GM23338 (cell line): ENCODE data around the gene RIC3. TPM values are rescaled to one million over a fixed set of nuclear protein-coding genes. Genes with fewer than 3 reads are reported as not detected.

Experiments
- ATAC-seq: fragments of 200-7000 bp; cut with Tn5 transposase; 3 replicates; pipeline ENCODE4 v1.9.1; 2020
- DNase-seq: peaks from one replicate; pipeline ENCODE4 v3.0.0-alpha.2; 2015; ENCODE audit warnings: low spot score
- H2AFZ ChIP-seq: fragments of 200-600 bp; sonication (generic); 2 replicates; pipeline ENCODE4 v1.8.0; 2016; ENCODE audit warnings: antibody characterized with exemption, mild to moderate bottlenecking, moderate library complexity
- H3F3A ChIP-seq: fragments of 200-600 bp; sonication (generic); replicated peaks from 2 replicates; pipeline ENCODE4 v1.8.0; 2017; ENCODE audit warnings: antibody characterized with exemption, mixed run types, low read depth
- H3K27ac ChIP-seq: fragments of 200-600 bp; sonication (generic); 2 replicates; pipeline ENCODE4 v1.6.1; 2016; ENCODE audit warnings: low read depth
- H3K27me3 ChIP-seq: fragments of 200-600 bp; sonication (generic); 2 replicates; pipeline ENCODE4 v1.8.0; 2016; ENCODE audit warnings: mild to moderate bottlenecking, mixed run types, moderate library complexity; ENCODE audit not compliant: insufficient read depth
- H3K36me3 ChIP-seq: fragments of 200-600 bp; sonication (generic); 2 replicates; pipeline ENCODE4 v1.8.0; 2016; ENCODE audit warnings: mild to moderate bottlenecking; ENCODE audit not compliant: insufficient read depth
- H3K4me1 ChIP-seq: fragments of 200-600 bp; sonication (generic); 2 replicates; pipeline ENCODE4 v1.8.0; 2016; ENCODE audit warnings: mild to moderate bottlenecking, moderate library complexity; ENCODE audit not compliant: insufficient read depth
- H3K4me2 ChIP-seq: fragments of 200-600 bp; sonication (generic); 2 replicates; pipeline ENCODE4 v1.7.1; 2017; ENCODE audit warnings: mixed run types
- H3K4me3 ChIP-seq: fragments of 200-600 bp; sonication (generic); 2 replicates; pipeline ENCODE4 v1.6.1; 2016; ENCODE audit warnings: mixed run types
- H3K79me2 ChIP-seq: fragments of 200-600 bp; sonication (generic); replicated peaks from 2 replicates; pipeline ENCODE4 v1.8.0; 2017; ENCODE audit warnings: mild to moderate bottlenecking; ENCODE audit not compliant: insufficient read depth
- H3K9me2 ChIP-seq: fragments of 200-600 bp; sonication (generic); 2 replicates; pipeline ENCODE4 v1.8.0; 2017; ENCODE audit not compliant: insufficient read depth
- H4K20me1 ChIP-seq: fragments of 200-600 bp; sonication (generic); replicated peaks from 2 replicates; pipeline ENCODE4 v1.8.0; 2017; ENCODE audit warnings: mild to moderate bottlenecking; ENCODE audit not compliant: insufficient read depth
- H3K27ac Mint-ChIP-seq: 2 replicates; pipeline ENCODE4 v1.8.0; 2020; ENCODE audit warnings: inconsistent platforms, mild to moderate bottlenecking, moderate library complexity, mixed read lengths
- H3K27me3 Mint-ChIP-seq: 3 replicates; pipeline ENCODE4 v1.8.0; 2022; ENCODE audit warnings: low read depth, mild to moderate bottlenecking, moderate library complexity, mixed read lengths, inconsistent platforms; ENCODE audit not compliant: insufficient read depth, poor library complexity
- H3K36me3 Mint-ChIP-seq: 3 replicates; pipeline ENCODE4 v1.8.0; 2021; ENCODE audit warnings: low read depth, mild to moderate bottlenecking, inconsistent platforms, moderate library complexity, mixed read lengths
- H3K4me1 Mint-ChIP-seq: 3 replicates; pipeline ENCODE4 v1.8.0; 2020; ENCODE audit warnings: mild to moderate bottlenecking, inconsistent platforms, mixed read lengths
- H3K4me3 Mint-ChIP-seq: 3 replicates; pipeline ENCODE4 v1.8.0; 2021; ENCODE audit warnings: moderate library complexity, mild to moderate bottlenecking, inconsistent platforms, mixed read lengths
- H3K9me3 Mint-ChIP-seq: 3 replicates; pipeline ENCODE4 v1.8.0; 2020; ENCODE audit warnings: moderate library complexity, mild to moderate bottlenecking, inconsistent platforms, mixed read lengths
- CTCF ChIP-seq, 2 experiments: fragments of 200-600 bp in 1 of 2; sonication (generic) in 1 of 2; conservative IDR thresholded peaks; 2 replicates each; pipeline versions ENCODE4 v1.5.1 to v1.6.1; 2016 to 2017; ENCODE audit warnings: antibody characterized with exemption in 2 of 2, low read depth in 2 of 2, mild to moderate bottlenecking in 2 of 2, moderate library complexity in 1 of 2
- REST ChIP-seq: IDR thresholded peaks from one replicate; pipeline ENCODE4 v1.6.1; 2018; ENCODE audit warnings: antibody characterized with exemption; ENCODE audit not compliant: unreplicated experiment
- STAT1 ChIP-seq: IDR thresholded peaks from one replicate; pipeline ENCODE4 v1.6.1; 2016; ENCODE audit warnings: antibody characterized with exemption; ENCODE audit not compliant: unreplicated experiment
- ZNF114 ChIP-seq: fragments of 250-450 bp; sonication (Bioruptor Pico); IDR thresholded peaks from 2 replicates; pipeline ENCODE4 v1.5.0; 2020; ENCODE audit warnings: mild to moderate bottlenecking, moderate library complexity
- ZNF331 ChIP-seq: fragments of 250-450 bp; sonication (Bioruptor Pico); IDR thresholded peaks from 2 replicates; pipeline ENCODE4 v1.5.0; 2020; ENCODE audit warnings: low read depth, mild to moderate bottlenecking, moderate library complexity
- polyA plus RNA-seq: library from polyadenylated mRNA; unstranded; fragments of >200 nt; fragmentation: Nextera tagmentation; extraction: Ambion mirVana; gene quantifications from 2 replicates; pipeline ENCODE4 v1.2.1, GENCODE V29; 2016
- total RNA-seq: library from RNA; depleted of rRNA; stranded (reverse); fragments of >200 nt; shearing (Covaris generic); gene quantifications from 2 replicates; pipeline ENCODE4 v1.2.3, GENCODE V29; 2014

Gene RIC3
- total and polyA plus RNA-seq, 2 experiments from 2014 or later = 17.8 to 21.3 TPM

DNA sequence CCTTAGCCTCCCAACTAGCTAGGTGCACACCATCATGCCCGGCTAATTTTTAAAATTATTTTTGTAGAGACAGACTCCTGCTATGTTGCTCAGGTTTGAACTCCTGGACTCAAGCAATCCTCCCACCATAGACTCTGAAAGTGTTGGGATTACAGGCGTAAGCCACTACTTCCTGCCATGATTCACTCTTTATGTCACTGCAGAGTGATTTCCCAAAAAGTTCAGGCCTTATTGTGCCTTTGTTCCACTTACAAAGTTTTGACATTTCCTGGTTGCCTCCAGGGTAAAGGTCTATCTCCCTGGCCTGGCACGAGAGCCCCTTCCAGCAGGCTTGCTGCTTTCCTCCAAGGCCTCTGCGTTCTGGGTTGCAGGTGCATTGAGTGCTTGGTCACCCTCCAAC lies 44.6 kb upstream of the RIC3 start:
- Histone ChIP-seq H3K9me2 (0 out of 2 replicates have a peak, but pooled peaks cover 6% of the 10 kb centered on the region), H3K4me2 (no peak overlapping the region), H4K20me1 (no peaks in the 10 kb centered on the region), H3F3A (no peaks in the 10 kb centered on the region), H3K4me3 (no peak overlapping the region), H3K36me3 (no peaks in the 10 kb centered on the region), H3K27me3 (no peaks in the 10 kb centered on the region), H3K4me1 (no peaks in the 10 kb centered on the region), H3K79me2 (no peaks in the 10 kb centered on the region), H2AFZ (no peak overlapping the region), H3K27ac (no peak overlapping the region)
- H3K9me3 Mint-ChIP-seq = no peaks in the 10 kb centered on the region
- DNase-seq (no peak), ATAC-seq (no peak)
- H3K4me3 Mint-ChIP-seq = no peak overlapping the region
- peaks cover 3% of the 10 kb centered on the region; the same call in 1 of the 3 replicates for H3K4me1 Mint-ChIP-seq
- peaks cover 5% of the 10 kb centered on the region for H3K27me3 Mint-ChIP-seq
- TF ChIP-seq ZNF331 (CRISPR knock-in tag) (no peak), ZNF114 (CRISPR knock-in tag) (no peak), REST (no peak)
- no peak overlapping the region for H3K27ac Mint-ChIP-seq
- H3K36me3 Mint-ChIP-seq = no peaks in the 10 kb centered on the region

- H3K79me2 ChIP-seq = no peaks in the 10 kb centered on the region
- H3K36me3 ChIP-seq = no peaks in the 10 kb centered on the region
- Mint-ChIP-seq H3K27ac (no peak overlapping the region), H3K4me1 (peaks cover 13% of the 10 kb centered on the region), H3K9me3 (no peaks in the 10 kb centered on the region), H3K27me3 (peaks cover 8% of the 10 kb centered on the region), H3K4me3 (no peak overlapping the region), H3K36me3 (no peaks in the 10 kb centered on the region)
- no peaks in the 10 kb centered on the region for H4K20me1 ChIP-seq
- H3K9me2 ChIP-seq = 0 out of 2 replicates have a peak, but pooled peaks cover 6% of the 10 kb centered on the region
- peak; percentile 72 to 78 for TF ChIP-seq CTCF (conservative IDR thresholded peaks at IDR 0.05; ENCODE audit: low read depth in 2 of 2)
- TF ChIP-seq STAT1 = no peak
- ATAC-seq (peak; percentile 58), DNase-seq (peak; percentile 74)
- no peak overlapping the region for H2AFZ ChIP-seq
- H3K4me2 ChIP-seq = no peak overlapping the region
- no peaks in the 10 kb centered on the region for H3K4me1 ChIP-seq
- H3K4me3 ChIP-seq = no peak overlapping the region
- no peaks in the 10 kb centered on the region for H3F3A ChIP-seq
- H3K27me3 ChIP-seq = no peaks in the 10 kb centered on the region
- H3K27ac ChIP-seq = no peak overlapping the region
Measured at GRCh38 chr11:8209208-8209807, 40.5 kb upstream of the RIC3 start.
